NCI-H1417 (cell line): ENCODE data around the gene PFKFB3.
"Not testable (repeated sequence)": the region's sequence is repeated elsewhere in the genome, so short reads cannot be mapped to it uniquely, and the experiment has no call there.

ENCODE experiments used
- DNase-seq, 3 experiments: peaks; one replicate each; lab custom pipeline; 2025; lab: John Stamatoyannopoulos, UW

Gene PFKFB3

GRCh38 chr10:6236349-6237198 lies 33.8 kb downstream of the PFKFB3 start:
- DNase-seq = no peak

- no peak for DNase-seq
Measured at GRCh38 chr10:6237199-6237530, 34.4 kb downstream of the PFKFB3 start.

DNA sequence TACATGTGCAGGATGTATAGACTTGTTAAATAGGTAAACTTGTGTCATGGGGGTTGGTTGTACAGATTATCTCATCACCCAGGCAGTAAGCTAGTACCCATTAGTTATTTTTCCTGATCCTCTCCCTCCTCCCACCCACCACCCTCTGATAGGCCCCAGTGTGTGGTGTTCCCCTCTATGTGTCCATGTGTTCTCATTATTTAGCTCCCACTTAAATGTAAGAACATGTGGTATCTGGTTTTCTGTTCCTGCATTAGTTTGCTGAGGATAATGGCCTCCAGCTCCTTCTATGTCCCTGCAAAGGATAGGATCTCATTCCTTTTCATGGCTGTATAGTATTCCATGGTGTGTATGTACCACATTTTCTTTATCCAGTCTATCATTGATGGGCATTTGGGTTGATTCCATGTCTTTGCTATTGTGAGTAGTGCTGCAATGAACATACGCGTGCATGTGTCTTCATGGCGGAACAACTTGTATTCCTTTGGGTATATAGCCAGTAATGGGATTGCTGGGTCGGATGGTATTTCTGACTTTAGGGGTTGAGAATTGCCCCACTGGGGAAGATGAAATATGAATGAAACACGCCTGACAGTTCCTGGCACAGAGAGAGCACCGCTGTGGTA lies 36.0 kb downstream of the PFKFB3 start:
- DNase-seq = not testable (repeated sequence)

DNA sequence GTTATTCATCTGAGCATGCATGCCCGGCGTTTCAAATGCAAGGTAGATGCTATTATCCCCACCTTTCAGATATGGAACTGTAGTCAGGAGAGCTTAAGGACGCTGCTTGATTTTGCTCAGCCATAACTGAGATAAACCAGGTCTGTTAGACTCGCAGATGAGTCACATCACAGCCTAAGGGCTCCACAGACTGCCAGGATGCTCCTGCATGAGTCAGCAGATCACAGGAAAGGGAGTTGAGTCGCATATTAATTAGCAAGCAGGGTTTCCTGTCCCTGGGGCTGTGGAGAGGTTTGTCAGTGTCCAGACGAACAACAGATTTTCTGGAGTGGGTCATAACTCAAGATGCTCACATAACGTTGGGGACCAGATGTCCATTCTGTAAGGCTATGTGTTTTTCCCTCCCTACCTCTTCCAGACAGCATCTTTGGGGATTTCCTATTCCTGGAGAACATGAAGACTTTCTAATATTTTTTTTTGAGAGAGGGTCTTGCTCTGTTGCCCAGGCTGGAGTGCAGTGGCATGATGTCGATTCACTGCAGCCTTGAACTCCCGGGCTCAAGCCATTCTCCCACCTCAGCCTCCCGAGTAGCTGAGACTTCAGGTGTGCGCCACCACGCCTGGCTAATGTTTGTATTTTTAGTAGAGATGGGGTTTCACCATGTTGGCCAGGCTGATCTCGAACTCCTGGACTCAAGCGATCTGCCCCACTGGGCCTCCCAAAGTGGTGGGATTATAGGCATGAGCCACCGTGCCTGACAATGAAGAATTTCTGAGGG lies 36.7 kb downstream of the PFKFB3 start:
- peak in 1 of 3 experiments; percentile 6 for DNase-seq

- no peak for DNase-seq
Measured at GRCh38 chr10:6240254-6240653, 37.5 kb downstream of the PFKFB3 start.

DNA sequence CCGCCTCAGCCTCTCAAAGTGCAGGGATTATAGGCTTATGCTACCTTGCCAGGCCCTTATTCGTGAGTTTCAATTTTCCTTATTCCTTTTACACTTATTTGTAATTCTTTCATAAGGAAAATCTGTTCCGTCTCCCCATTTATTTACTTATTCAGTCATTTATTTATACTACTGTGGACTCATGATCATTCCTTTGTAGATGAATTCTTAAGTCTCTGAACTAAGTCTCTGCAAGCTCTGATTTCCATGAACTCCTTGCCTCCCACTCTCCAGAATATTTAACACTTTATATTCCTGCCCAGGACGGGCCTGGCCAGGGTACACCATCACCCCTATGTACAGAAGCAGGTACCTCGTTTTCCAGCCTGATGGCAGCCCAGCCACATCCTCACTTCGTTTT lies 39.4 kb downstream of the PFKFB3 start:
- DNase-seq = no peak

GRCh38 chr10:6244510-6244909 lies 41.8 kb downstream of the PFKFB3 start:
- DNase-seq = no peak

DNA sequence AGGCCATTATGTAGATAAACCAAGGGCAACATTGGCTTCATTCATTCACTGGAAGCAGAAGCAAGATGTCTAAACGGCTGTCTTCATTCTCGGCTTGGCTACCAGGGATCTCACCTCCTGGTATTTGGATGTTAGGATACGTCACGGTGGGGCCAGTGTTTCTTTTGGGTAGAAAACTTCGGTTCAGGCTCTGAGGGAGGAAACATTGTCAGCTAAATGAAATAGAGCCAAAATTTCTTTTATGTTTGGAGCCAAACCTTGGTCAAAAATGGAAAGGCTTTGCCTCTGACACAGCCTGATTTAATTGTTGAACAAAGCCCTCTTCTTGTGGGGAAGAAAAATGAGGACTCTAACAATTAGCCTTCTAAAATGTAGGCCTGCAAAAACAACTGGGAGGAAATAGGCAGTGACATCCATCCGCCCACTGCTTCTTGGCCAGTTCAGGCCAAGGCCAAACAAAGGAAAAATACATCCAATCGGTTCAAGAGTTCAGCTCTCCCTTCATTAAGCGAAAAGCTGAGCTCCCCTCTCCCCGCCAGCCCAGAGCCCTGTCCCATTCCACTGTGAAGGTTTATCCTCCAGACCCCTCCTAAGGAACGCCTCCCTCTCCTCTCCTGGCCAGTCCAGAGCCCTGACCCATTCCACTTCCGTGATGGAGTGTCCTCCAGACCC lies 44.4 kb downstream of the PFKFB3 start:
- no peak for DNase-seq

GRCh38 chr10:6248908-6249307 lies 46.2 kb downstream of the PFKFB3 start:
- not testable (repeated sequence) for DNase-seq

DNA sequence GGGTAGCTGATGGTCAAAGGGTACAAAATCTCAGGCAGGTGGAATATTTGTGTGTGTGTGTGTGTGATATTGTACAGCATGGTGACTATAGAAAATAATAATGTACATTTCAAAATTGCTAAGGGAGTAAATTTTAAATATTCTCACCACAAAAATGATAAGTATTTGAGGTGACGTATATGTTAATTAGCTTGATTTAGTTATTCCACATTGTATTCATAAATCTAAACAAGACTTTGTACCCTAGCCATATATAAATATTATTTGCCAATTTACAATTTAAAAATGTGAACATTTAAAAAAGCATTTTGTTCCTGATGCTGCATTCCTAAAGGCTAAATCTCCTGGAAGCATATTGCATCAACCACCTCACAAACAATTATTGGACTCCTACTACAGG lies 47.0 kb downstream of the PFKFB3 start:
- DNase-seq = no peak

GRCh38 chr10:6250745-6251144 lies 48.0 kb downstream of the PFKFB3 start:
- DNase-seq = no peak

GRCh38 chr10:6254201-6254600 lies 51.5 kb downstream of the PFKFB3 start:
- no peak for DNase-seq

- DNase-seq = no peak
Measured at GRCh38 chr10:6255548-6256061, 52.9 kb downstream of the PFKFB3 start.

GRCh38 chr10:6256439-6256838 lies 53.7 kb downstream of the PFKFB3 start:
- no peak for DNase-seq

GRCh38 chr10:6259153-6259552 lies 56.4 kb downstream of the PFKFB3 start:
- DNase-seq = no peak

- DNase-seq = no peak
Measured at GRCh38 chr10:6260843-6261242, 58.1 kb downstream of the PFKFB3 start.

- no peak for DNase-seq
Measured at GRCh38 chr10:6267941-6268340, 65.2 kb downstream of the PFKFB3 start.

DNA sequence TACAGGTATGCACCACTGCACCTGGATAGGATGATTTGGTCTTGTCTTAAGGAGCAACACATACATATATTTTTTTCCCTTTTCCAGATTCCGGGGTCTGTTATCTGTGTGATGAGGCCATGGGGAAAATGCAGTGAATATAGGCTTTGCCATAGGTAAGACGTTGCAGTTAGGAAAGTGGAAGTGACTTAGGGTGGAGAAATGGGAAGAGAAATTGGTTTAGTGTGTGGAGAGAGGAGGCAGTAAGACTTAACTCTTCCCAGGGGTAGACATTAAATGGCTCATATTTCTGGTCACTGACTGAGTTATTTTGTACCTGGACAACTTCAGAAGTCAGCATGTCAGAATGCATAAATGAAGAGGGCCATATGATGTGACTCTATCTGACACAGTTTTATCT lies 66.7 kb downstream of the PFKFB3 start:
- DNase-seq = no peak

DNA sequence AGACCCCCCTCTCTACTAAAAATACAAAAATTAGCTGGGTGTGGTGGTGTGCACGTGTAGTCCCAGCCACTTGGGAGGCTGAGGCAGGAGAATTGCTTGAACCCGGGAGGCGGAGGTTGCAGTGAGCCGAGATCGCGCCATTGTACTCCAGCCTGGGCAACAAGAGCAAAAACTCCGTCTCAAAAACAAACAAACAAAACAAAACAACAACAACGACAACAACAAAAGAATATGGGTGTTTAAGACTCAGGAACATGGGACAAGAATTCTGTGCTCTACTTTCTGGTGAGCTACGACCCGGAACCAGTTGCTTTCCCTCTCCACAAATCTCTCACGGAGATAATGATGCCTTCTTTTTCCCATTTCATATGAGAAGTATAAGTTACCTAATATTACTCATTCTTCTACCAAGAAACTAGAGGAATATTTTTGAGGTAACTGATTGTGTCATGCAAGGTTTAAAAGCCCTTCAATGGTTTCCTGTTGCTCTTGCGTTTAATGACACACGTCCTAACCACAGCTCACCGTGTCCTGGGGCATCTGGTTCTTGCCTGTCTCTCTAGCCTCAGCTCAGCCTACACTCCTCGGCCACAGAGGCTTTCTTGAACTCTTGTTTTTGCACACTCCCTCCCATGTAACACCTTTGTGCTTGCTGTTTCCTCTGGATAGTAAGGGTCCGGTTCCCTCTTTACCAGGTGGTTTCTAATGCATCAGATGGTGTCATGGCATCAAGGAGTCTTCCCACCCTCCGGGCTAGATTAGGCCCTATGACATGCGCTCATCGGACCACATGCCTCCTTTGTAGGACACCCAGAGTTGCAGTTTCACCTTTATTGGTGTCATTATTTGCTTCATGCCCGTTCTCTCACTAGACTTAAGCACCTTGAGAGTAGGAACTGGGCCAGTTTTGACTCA lies 67.5 kb downstream of the PFKFB3 start:
- no peak for DNase-seq

- DNase-seq = no peak
Measured at GRCh38 chr10:6270951-6271350, 68.2 kb downstream of the PFKFB3 start.

GRCh38 chr10:6271663-6272062 lies 68.9 kb downstream of the PFKFB3 start:
- DNase-seq = no peak
